ENCODE results near the gene POLR2A. TPM values are rescaled to one million over a fixed set of nuclear protein-coding genes. Genes with fewer than 3 reads are reported as not detected.

The POLR2A gene
- total RNA-seq, 1 donor = 74.1 TPM

DNA sequence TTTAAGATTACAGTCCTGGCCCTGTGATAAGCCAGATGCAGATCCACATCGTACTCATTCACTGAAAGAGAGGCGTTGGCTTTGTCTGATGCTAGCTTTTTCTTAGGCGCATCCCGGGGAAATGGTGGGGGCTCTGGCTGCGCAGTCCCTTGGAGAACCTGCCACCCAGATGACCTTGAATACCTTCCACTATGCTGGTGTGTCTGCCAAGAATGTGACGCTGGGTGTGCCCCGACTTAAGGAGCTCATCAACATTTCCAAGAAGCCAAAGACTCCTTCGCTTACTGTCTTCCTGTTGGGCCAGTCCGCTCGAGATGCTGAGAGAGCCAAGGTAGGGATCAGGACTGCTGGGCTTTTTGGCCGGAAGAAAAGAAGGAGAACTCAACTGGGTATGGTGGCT lies 24.0 kb downstream of the POLR2A start:
- TF ChIP-seq, protein P1, sequence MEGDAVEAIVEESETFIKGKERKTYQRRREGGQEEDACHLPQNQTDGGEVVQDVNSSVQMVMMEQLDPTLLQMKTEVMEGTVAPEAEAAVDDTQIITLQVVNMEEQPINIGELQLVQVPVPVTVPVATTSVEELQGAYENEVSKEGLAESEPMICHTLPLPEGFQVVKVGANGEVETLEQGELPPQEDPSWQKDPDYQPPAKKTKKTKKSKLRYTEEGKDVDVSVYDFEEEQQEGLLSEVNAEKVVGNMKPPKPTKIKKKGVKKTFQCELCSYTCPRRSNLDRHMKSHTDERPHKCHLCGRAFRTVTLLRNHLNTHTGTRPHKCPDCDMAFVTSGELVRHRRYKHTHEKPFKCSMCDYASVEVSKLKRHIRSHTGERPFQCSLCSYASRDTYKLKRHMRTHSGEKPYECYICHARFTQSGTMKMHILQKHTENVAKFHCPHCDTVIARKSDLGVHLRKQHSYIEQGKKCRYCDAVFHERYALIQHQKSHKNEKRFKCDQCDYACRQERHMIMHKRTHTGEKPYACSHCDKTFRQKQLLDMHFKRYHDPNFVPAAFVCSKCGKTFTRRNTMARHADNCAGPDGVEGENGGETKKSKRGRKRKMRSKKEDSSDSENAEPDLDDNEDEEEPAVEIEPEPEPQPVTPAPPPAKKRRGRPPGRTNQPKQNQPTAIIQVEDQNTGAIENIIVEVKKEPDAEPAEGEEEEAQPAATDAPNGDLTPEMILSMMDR (IDR thresholded peaks at IDR 0.05; ENCODE audit: insufficient read depth, low read length) = no peak
- no peak for DNase-seq (ENCODE audit: low read depth)
- no peak overlapping the region for H3K4me3 ChIP-seq (ENCODE audit: low read depth, low read length)

DNA sequence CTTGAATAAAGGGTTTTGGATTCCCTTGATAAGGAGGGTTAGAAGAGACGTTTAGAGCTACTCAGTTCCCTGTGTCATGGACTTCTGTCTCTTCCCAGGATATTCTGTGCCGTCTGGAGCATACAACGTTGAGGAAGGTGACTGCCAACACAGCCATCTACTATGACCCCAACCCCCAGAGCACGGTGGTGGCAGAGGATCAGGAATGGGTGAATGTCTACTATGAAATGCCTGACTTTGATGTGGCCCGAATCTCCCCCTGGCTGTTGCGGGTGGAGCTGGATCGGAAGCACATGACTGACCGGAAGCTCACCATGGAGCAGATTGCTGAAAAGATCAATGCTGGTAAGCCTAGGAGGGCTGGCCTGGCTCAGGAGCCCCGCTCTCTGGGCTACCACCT lies 24.7 kb downstream of the POLR2A start:
- TF ChIP-seq, protein P1 (IDR thresholded peaks at IDR 0.05; ENCODE audit: insufficient read depth, low read length) = no peak
- H3K4me3 ChIP-seq (ENCODE audit: low read depth, low read length) = no peak overlapping the region
- DNase-seq (ENCODE audit: low read depth) = no peak

DNA sequence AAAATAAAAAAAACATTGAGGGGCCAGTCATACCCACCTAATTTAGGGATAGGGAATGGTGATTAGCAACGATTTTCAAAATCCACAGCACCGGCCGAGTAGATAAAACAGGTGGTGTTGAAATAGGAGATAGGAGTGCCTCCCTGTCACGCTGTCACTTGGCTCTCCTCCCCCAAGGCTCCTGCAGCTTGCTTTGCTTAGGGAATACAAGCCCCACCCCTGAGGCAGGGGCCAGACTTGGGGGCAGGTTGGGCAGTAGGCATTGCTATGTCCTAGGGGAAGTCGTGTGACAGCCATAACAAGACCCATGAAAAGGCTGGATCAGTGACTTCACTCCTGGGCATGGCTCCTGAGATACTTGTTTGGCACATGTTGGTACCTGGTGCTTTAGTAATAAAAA lies 25.8 kb downstream of the POLR2A start:
- DNase-seq (ENCODE audit: low read depth) = no peak
- TF ChIP-seq, protein P1 (IDR thresholded peaks at IDR 0.05; ENCODE audit: insufficient read depth, low read length) = no peak

DNA sequence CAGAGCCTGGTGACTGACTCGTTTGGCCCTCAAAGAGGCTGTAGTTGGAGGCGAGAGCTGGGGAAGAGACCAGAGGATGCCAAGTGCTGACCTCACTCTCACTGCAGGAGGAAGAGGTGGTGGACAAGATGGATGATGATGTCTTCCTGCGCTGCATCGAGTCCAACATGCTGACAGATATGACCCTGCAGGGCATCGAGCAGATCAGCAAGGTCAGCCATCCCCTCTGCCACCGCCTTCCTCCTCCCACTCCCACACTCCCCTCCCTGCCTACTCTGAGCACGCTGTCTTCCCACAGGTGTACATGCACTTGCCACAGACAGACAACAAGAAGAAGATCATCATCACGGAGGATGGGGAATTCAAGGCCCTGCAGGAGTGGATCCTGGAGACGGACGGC lies 26.9 kb downstream of the POLR2A start:
- TF ChIP-seq, protein P1 (IDR thresholded peaks at IDR 0.05; ENCODE audit: insufficient read depth, low read length) = no peak
- DNase-seq (ENCODE audit: low read depth) = peak; percentile 31

More for the DNA sequence above, 25.8 kb downstream of the POLR2A start:
- no peak overlapping the region for H3K4me3 ChIP-seq (ENCODE audit: low read depth, low read length)

DNA sequence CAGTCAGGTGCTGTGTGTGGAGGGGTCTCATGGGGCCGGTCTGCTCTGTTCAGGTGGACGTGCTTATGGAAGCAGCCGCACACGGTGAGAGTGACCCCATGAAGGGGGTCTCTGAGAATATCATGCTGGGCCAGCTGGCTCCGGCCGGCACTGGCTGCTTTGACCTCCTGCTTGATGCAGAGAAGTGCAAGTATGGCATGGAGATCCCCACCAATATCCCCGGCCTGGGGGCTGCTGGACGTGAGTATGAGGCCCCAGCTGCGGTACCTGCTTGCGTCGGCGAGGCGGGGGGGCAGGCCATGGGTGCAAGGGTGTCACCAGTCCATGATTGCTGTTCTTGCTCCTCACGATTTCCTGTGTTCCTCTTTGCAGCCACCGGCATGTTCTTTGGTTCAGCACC lies 27.9 kb downstream of the POLR2A start:
- TF ChIP-seq, protein P1 (IDR thresholded peaks at IDR 0.05; ENCODE audit: insufficient read depth, low read length) = no peak
- no peak for DNase-seq (ENCODE audit: low read depth)
- H3K4me3 ChIP-seq (ENCODE audit: low read depth, low read length) = no peak overlapping the region

More for the DNA sequence above, 26.9 kb downstream of the POLR2A start:
- H3K4me3 ChIP-seq (ENCODE audit: low read depth, low read length) = no peak overlapping the region

DNA sequence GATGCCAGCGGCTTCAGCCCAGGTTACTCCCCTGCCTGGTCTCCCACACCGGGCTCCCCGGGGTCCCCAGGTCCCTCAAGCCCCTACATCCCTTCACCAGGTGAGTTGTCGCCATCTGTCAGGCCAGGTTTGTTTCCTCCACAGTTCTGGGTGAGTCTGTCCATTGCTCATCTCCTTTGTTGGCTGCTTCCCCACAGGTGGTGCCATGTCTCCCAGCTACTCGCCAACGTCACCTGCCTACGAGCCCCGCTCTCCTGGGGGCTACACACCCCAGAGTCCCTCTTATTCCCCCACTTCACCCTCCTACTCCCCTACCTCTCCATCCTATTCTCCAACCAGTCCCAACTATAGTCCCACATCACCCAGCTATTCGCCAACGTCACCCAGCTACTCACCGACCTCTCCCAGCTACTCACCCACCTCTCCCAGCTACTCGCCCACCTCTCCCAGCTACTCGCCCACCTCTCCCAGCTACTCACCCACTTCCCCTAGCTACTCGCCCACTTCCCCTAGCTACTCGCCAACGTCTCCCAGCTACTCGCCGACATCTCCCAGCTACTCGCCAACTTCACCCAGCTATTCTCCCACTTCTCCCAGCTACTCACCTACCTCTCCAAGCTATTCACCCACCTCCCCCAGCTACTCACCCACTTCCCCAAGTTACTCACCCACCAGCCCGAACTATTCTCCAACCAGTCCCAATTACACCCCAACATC lies 28.8 kb downstream of the POLR2A start:
- TF ChIP-seq, protein P1 (IDR thresholded peaks at IDR 0.05; ENCODE audit: insufficient read depth, low read length) = no peak
- H3K4me3 ChIP-seq (ENCODE audit: low read depth, low read length) = no peak overlapping the region
- DNase-seq (ENCODE audit: low read depth) = no peak

All from fibroblast of the aortic adventitia (primary cell).